Measurements from ENCODE around the gene ARMC9. TPM values are rescaled to one million over a fixed set of nuclear protein-coding genes. Genes with fewer than 3 reads are reported as not detected.
"Not testable (repeated sequence)": the region's sequence is repeated elsewhere in the genome, so short reads cannot be mapped to it uniquely, and the experiment has no call there.

Gene ARMC9
- total and polyA plus RNA-seq, 7 donors, result 2.4 to 95.3 (median 24.3) TPM

DNA sequence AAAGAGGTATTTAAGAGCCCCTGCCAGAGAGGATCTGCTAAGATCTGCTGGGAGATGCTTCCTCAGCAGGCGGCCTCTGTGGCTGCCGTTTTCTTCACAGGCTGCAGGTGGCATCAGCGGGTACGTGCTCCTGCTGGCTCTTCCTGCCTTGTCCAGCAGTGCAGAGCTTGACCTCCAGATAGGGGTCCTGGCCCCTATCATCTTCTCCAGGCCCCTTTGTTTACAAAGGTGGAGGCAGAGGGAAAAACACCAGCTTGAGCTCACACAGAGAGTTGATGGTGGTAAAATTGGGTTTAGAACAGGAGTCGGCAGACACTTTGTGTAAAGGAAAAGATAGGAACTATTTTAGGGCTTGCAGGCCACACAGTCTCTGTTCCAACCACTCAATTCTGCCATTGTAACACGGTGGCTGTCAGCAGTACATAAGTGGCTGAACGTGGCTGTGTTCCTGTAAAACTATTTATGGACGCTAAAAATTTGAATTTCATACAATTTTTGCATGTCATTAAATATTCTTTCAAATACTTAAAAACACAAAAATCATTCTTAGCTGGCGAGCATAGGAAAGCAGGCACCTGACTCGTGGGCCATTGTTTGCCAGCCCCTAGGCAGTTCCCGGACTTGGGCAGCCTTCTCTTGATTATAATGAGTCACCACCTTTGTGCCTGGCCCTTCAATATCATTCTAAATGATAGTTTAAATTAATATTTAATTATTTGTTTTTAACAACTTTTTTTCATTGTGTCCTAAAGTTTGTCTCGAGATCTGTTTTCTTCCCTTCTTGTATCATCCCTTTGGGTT is 98.9 kb downstream of the ARMC9 start:
- peak; percentile 76 for DNase-seq
- WGBS, 2 donors, result 37 to 55% methylated on average over 12 of the region's 12 CpGs
- intact Hi-C loops (cut with DNase I), result loop anchor here (2.0 to 5.0 kb wide), 2 partner anchors 115 to 155 kb away; no protein-coding TSS in a partner anchor

DNA sequence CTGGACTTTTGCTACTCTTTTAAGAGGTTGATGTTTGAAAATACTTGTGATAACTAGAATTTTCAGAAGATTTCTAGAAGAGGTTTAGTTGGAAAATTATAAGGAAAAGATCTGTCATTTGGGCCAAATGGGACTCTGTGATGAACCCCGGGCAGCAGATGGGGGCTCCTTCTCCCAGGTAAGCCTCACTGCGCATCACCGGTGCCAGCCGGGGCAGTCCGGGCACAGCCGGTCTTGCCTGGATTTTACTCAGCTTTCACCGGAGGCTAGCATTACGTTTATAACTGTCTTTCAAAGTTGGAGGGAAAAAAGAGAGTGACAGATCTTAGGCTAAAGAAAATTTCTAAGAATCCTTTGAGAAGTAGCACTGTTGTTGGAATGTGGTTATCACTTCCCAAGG is 99.7 kb downstream of the ARMC9 start:
- intact Hi-C loops (cut with DNase I), result loop anchor here (5.0 kb wide), 1 partner anchor 154 kb away; no protein-coding TSS in a partner anchor
- Histone ChIP-seq H3K4me1 (no peaks in the 10 kb centered on the region), H3K4me3 (no peak overlapping the region), H3K36me3 (peaks cover 0 to 47% (median 7%) of the 10 kb centered on the region in 4 donors), H3K27me3 (no peaks in the 10 kb centered on the region), H3K27ac (no peak overlapping the region), H3K9me3 (no peaks in the 10 kb centered on the region)
- no peak for TF ChIP-seq POLR2AphosphoS5 (IDR thresholded peaks at IDR 0.05)
- DNase-seq, result no peak
- 92 to 96% methylated on average over 8 of the region's 8 CpGs for WGBS, 2 donors

More for the DNA sequence above, 98.9 kb downstream of the ARMC9 start:
- no peaks in the 10 kb centered on the region for H3K9me3 ChIP-seq
- TF ChIP-seq POLR2A (IDR thresholded peaks at IDR 0.05), result no peak
- TF ChIP-seq, protein P1, sequence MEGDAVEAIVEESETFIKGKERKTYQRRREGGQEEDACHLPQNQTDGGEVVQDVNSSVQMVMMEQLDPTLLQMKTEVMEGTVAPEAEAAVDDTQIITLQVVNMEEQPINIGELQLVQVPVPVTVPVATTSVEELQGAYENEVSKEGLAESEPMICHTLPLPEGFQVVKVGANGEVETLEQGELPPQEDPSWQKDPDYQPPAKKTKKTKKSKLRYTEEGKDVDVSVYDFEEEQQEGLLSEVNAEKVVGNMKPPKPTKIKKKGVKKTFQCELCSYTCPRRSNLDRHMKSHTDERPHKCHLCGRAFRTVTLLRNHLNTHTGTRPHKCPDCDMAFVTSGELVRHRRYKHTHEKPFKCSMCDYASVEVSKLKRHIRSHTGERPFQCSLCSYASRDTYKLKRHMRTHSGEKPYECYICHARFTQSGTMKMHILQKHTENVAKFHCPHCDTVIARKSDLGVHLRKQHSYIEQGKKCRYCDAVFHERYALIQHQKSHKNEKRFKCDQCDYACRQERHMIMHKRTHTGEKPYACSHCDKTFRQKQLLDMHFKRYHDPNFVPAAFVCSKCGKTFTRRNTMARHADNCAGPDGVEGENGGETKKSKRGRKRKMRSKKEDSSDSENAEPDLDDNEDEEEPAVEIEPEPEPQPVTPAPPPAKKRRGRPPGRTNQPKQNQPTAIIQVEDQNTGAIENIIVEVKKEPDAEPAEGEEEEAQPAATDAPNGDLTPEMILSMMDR (IDR thresholded peaks at IDR 0.05), result peak in 3 of 4 experiments; percentile 62 to 68 (median 65)
- TF ChIP-seq POLR2AphosphoS5 (IDR thresholded peaks at IDR 0.05), result no peak
- no peak for TF ChIP-seq EP300 (IDR thresholded peaks at IDR 0.05)
- no peak overlapping the region for H3K27ac ChIP-seq
- peaks cover 0 to 55% (median 14%) of the 10 kb centered on the region in 4 donors for H3K36me3 ChIP-seq
- H3K4me1 ChIP-seq, result no peaks in the 10 kb centered on the region
- no peaks in the 10 kb centered on the region for H3K27me3 ChIP-seq
- no peak overlapping the region for H3K4me3 ChIP-seq

DNA sequence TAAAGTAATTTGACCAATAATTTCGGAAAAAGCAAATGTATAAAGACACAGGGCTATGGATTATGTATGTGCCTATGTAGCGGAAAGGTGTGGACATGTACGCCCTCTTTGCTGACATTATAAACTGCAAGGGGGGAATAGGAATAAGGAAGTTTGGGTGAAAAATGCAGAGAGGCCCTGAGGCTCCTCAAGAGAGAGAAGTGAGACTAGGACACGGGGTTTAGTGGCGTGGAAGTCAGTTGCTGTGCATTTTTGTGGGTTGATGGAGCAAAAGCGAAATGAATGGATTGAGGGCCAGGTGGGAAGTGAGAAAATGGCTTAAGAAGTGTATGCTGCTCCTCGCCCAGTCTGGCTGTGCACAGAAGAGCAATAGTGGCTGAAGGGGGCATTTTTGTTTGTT is 100.8 kb downstream of the ARMC9 start:
- no peak overlapping the region for H3K27ac ChIP-seq
- no peak overlapping the region for H3K4me3 ChIP-seq
- H3K9me3 ChIP-seq, result no peaks in the 10 kb centered on the region
- no peak for DNase-seq
- intact Hi-C loops (cut with DNase I), result loop anchor here (5.0 kb wide), 1 partner anchor 153 kb away; no protein-coding TSS in a partner anchor
- H3K36me3 ChIP-seq, result peaks cover 0 to 42% (median 5%) of the 10 kb centered on the region in 4 donors
- 51 to 58% methylated on average over 7 of the region's 7 CpGs for WGBS, 2 donors
- H3K4me1 ChIP-seq, result no peaks in the 10 kb centered on the region
- TF ChIP-seq, protein P1 (IDR thresholded peaks at IDR 0.05), result no peak
- TF ChIP-seq POLR2AphosphoS5 (IDR thresholded peaks at IDR 0.05) (no peak), POLR2A (IDR thresholded peaks at IDR 0.05) (no peak), EP300 (IDR thresholded peaks at IDR 0.05) (no peak)
- H3K27me3 ChIP-seq, result no peaks in the 10 kb centered on the region

DNA sequence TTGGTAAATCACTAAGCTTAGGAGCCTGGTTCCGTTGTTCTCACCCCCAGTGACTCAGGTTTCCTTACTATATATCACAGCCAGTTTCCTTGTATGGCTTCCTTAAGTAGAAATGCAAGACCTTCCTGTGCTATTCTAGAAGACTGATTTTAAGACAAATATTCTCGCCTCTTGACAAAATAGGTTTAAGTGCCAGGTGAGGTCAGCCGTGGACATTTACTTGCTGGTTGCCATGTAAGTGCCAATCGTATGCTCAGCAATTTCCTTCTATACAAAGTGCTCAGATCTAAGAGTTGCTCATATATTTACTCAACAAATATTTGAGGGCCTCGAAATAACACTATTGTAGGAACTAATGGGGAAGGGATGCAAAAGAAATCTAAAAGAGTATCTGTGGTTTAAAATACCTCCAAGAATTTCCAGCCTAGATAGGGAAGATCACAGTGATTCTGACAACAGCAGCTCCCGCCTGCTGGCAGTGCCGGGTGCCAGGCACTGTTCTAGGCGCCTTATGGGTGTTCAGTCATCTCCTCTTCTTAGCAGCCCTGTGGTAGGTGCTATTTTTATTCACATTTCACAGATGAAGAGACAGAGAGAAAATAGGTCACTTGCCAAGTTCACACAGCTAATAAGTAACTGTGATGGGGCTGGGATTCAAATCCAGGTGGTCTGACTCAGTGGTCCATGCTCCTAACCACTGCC is 101.7 kb downstream of the ARMC9 start:
- Histone ChIP-seq H3K4me1 (no peaks in the 10 kb centered on the region), H3K27me3 (no peaks in the 10 kb centered on the region), H3K27ac (no peak overlapping the region), H3K36me3 (peaks cover 0 to 32% (median 5%) of the 10 kb centered on the region in 4 donors), H3K4me3 (no peak overlapping the region), H3K9me3 (no peaks in the 10 kb centered on the region)
- 45 to 68% methylated on average over 8 of the region's 8 CpGs for WGBS, 2 donors
- DNase-seq, result no peak
- no peak for TF ChIP-seq EP300 (IDR thresholded peaks at IDR 0.05)
- TF ChIP-seq POLR2AphosphoS5 (IDR thresholded peaks at IDR 0.05), result no peak
- TF ChIP-seq POLR2A (IDR thresholded peaks at IDR 0.05), result no peak
- TF ChIP-seq, protein P1 (IDR thresholded peaks at IDR 0.05), result no peak
- intact Hi-C loops (cut with DNase I), result no loop called here

DNA sequence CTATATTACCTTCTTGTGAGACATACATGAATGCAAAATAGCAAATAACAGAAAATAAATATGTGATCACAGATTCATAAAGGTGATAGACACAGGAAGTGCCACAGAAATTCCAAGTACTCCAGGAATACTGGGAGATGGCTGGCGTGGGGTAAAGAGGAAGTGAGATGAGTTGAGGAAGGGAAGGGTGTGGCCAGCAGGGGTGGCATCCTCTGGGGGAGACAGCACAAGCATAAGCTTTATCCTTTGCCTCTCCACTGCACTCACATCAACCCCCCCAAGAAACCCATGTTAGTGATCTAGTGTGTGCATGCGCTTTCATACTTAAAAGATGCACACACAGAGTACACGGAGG is 102.3 kb downstream of the ARMC9 start:
- DNase-seq, result no peak
- Histone ChIP-seq H3K27me3 (no peaks in the 10 kb centered on the region), H3K9me3 (no peaks in the 10 kb centered on the region), H3K4me1 (no peaks in the 10 kb centered on the region), H3K36me3 (peaks cover 0 to 27% (median 4%) of the 10 kb centered on the region in 4 donors), H3K4me3 (no peak overlapping the region), H3K27ac (no peak overlapping the region)
- WGBS, 2 donors, result 76 to 78% methylated on average over 3 of the region's 3 CpGs
- intact Hi-C loops (cut with DNase I), result no loop called here
- TF ChIP-seq, protein P1 (IDR thresholded peaks at IDR 0.05), result no peak
- TF ChIP-seq EP300 (IDR thresholded peaks at IDR 0.05) (no peak), POLR2A (IDR thresholded peaks at IDR 0.05) (no peak), POLR2AphosphoS5 (IDR thresholded peaks at IDR 0.05) (no peak)

DNA sequence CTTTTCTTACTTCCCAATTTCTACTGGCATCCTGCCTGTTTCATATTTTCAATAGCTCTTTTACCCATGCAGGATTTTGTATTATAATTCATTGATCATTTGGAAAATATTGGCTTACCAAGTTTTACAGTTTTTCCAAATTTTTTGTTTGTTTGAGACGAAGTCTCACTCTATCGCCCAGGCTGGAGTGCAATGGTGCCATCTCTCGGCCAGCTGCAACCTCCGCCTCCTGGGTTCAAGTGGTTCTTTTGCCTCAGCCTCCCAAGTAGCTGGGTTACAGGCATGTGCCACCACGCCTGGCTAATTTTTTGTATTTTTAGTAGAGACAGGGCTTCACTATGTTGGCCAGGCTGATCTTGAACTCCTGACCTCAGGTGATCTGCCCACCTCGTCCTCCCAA is 105.8 kb downstream of the ARMC9 start:
- intact Hi-C loops (cut with DNase I); DNase-seq: not testable (repeated sequence)

More for the DNA sequence above, 105.8 kb downstream of the ARMC9 start:
- not testable (repeated sequence) for H3K9me3 ChIP-seq, H3K4me3 ChIP-seq, H3K4me1 ChIP-seq, H3K36me3 ChIP-seq, H3K27ac ChIP-seq, H3K27me3 ChIP-seq
- 91 to 93% methylated on average over 6 of the region's 6 CpGs for WGBS, 2 donors
